A549 (cell line): ENCODE measurements around the gene L3MBTL2.

Source experiments
- CEBPB ChIP-seq, 2 experiments: fragments of >200 bp in 1 of 2; sonication (Bioruptor Twin) in 1 of 2; formaldehyde crosslinking in 1 of 2; IDR thresholded peaks; 2 replicates each; pipeline ENCODE4 v1.6.1; 2012 to 2016
- EP300 ChIP-seq, 2 experiments: fragments of >200 bp; sonication (Bioruptor Twin); formaldehyde crosslinking; IDR thresholded peaks; 2 replicates in 1 of 2; 3 replicates in 1 of 2; pipeline ENCODE4 v1.6.1; 2016 to 2017
- HMGXB4 ChIP-seq: fragments of 250-450 bp; sonication (Bioruptor Pico); IDR thresholded peaks from 2 replicates; pipeline ENCODE4 v1.5.0; 2021; ENCODE audit warnings: mild to moderate bottlenecking, moderate library complexity, borderline replicate concordance
- PHF8 ChIP-seq: fragments of 200-600 bp; sonication (generic); IDR thresholded peaks from 2 replicates; pipeline ENCODE4 v1.6.1; 2016; ENCODE audit warnings: low read depth, mild to moderate bottlenecking, antibody characterized with exemption, moderate library complexity, borderline replicate concordance

- TF ChIP-seq HMGXB4 (CRISPR knock-in tag) (no peak), CEBPB (IDR thresholded peaks at IDR 0.05) (no peak), PHF8 (no peak), EP300 (IDR thresholded peaks at IDR 0.05) (no peak)
Measured at GRCh38 chr22:41217553-41218157, 12.5 kb downstream of the L3MBTL2 start.
